Activated CD4-positive, alpha-beta T cell treated with anti-CD3 and anti-CD28 coated beads, Interleukin-2, Interleukin-4, amounts not matched to agents 100 ng/mL and 50 ng/mL, durations not matched to agents 16 hours and 8 hours (primary cell): ENCODE measurements around the gene MYO1A.
"Not testable (repeated sequence)": the region's sequence is repeated elsewhere in the genome, so short reads cannot be mapped to it uniquely, and the experiment has no call there.

Source experiments
- DNase-seq: peaks from one replicate; pipeline ENCODE4 v3.0.0-alpha.2; 2020; ENCODE audit warnings: low spot score

Gene MYO1A

GRCh38 chr12:56993346-56993745 is 56.6 kb downstream of the MYO1A start:
- no peak for DNase-seq

GRCh38 chr12:56991319-56992246 is 58.3 kb downstream of the MYO1A start:
- no peak for DNase-seq

GRCh38 chr12:56990648-56991318 is 59.1 kb downstream of the MYO1A start:
- DNase-seq: no peak

- DNase-seq: no peak
These were observed 59.9 kb downstream of the MYO1A start for GRCh38 chr12:56989861-56990610.

GRCh38 chr12:56988207-56988739 is 61.7 kb downstream of the MYO1A start:
- no peak for DNase-seq

- DNase-seq: peak; percentile 75
These were observed 62.3 kb downstream of the MYO1A start for GRCh38 chr12:56987551-56988053.

GRCh38 chr12:56987011-56987410 is 62.9 kb downstream of the MYO1A start:
- DNase-seq: no peak

- DNase-seq: not testable (repeated sequence)
These were observed 64.2 kb downstream of the MYO1A start for GRCh38 chr12:56985714-56986113.

GRCh38 chr12:56983386-56983785 is 66.5 kb downstream of the MYO1A start:
- no peak for DNase-seq

GRCh38 chr12:56982578-56983236 is 67.2 kb downstream of the MYO1A start:
- not testable (repeated sequence) for DNase-seq

GRCh38 chr12:56980941-56981530 is 68.9 kb downstream of the MYO1A start:
- DNase-seq: no peak

- no peak for DNase-seq
These were observed 69.7 kb downstream of the MYO1A start for GRCh38 chr12:56980268-56980667.

GRCh38 chr12:56979628-56980027 is 70.3 kb downstream of the MYO1A start:
- DNase-seq: no peak
